Neural cell (in vitro differentiated cells): Measurements from ENCODE around the gene FEM1B. TPM values are rescaled to one million over a fixed set of nuclear protein-coding genes. Genes with fewer than 3 reads are reported as not detected.

ENCODE experiments used
- H2AFZ ChIP-seq: fragments of 200-600, 300-800 bp; sonication (generic), shearing (Covaris generic); 2 replicates; pipeline ENCODE4 v1.6.0; 2014; ENCODE audit warnings: low read depth, mild to moderate bottlenecking, antibody characterized with exemption, low read length, moderate library complexity
- H3F3A ChIP-seq: fragments of 200-600 bp; shearing (Covaris generic); 2 replicates; pipeline ENCODE4 v1.6.1; 2016; ENCODE audit warnings: mild to moderate bottlenecking, moderate library complexity, mixed read lengths, antibody characterized with exemption, low read length; ENCODE audit not compliant: insufficient read depth, poor library complexity, severe bottlenecking
- H3K27ac ChIP-seq: fragments of 200-600, 300-800 bp; sonication (generic), shearing (Covaris generic); 2 replicates; pipeline ENCODE4 v1.5.1; 2014; ENCODE audit warnings: mild to moderate bottlenecking, low read length, moderate library complexity
- H3K27me3 ChIP-seq: fragments of 300-800, 200-600 bp; sonication (generic), shearing (Covaris generic); 2 replicates; pipeline ENCODE4 v1.6.0; 2014; ENCODE audit warnings: mild to moderate bottlenecking, low read depth, low read length, moderate library complexity; ENCODE audit not compliant: insufficient read depth
- H3K36me3 ChIP-seq: fragments of 300-800, 200-600 bp; sonication (generic), shearing (Covaris generic); 2 replicates; pipeline ENCODE4 v1.5.1; 2014; ENCODE audit warnings: mild to moderate bottlenecking, antibody characterized with exemption, low read length, moderate library complexity; ENCODE audit not compliant: insufficient read depth
- H3K4me2 ChIP-seq: fragments of 300-800, 200-600 bp; sonication (generic), shearing (Covaris generic); 2 replicates; pipeline ENCODE4 v1.6.0; 2014; ENCODE audit warnings: mild to moderate bottlenecking, low read length
- H3K4me3 ChIP-seq: fragments of 300-800, 200-600 bp; sonication (generic), shearing (Covaris generic); 2 replicates; pipeline ENCODE4 v1.5.1; 2014; ENCODE audit warnings: mild to moderate bottlenecking, low read length, moderate library complexity
- H3K79me2 ChIP-seq: fragments of 200-600 bp; shearing (Covaris generic); replicated peaks from 2 replicates; pipeline ENCODE4 v1.6.0; 2014; ENCODE audit warnings: mild to moderate bottlenecking, low read length, moderate library complexity; ENCODE audit not compliant: insufficient read depth
- H3K9ac ChIP-seq: fragments of 300-800, 200-600 bp; sonication (generic), shearing (Covaris generic); 2 replicates; pipeline ENCODE4 v1.6.1; 2016; ENCODE audit warnings: mild to moderate bottlenecking, low read length, mixed read lengths
- H3K9me2 ChIP-seq: fragments of 200-600 bp; shearing (Covaris generic); 2 replicates; pipeline ENCODE4 v1.6.1; 2016; ENCODE audit warnings: mild to moderate bottlenecking, low read length, mixed read lengths; ENCODE audit not compliant: insufficient read depth
- H3K9me3 ChIP-seq: fragments of 200-600, 300-800 bp; sonication (generic), shearing (Covaris generic); 2 replicates; pipeline ENCODE4 v1.6.1; 2016; ENCODE audit warnings: mild to moderate bottlenecking, mixed run types, low read length, moderate library complexity, mixed read lengths
- H4K20me1 ChIP-seq: fragments of 200-600 bp; shearing (Covaris generic); 2 replicates; pipeline ENCODE4 v1.6.1; 2016; ENCODE audit warnings: mild to moderate bottlenecking, mixed run types; ENCODE audit not compliant: insufficient read depth
- EP300 ChIP-seq: fragments of 450-650 bp; conservative IDR thresholded peaks from 2 replicates; pipeline ENCODE4 v1.6.1; 2014; ENCODE audit warnings: antibody characterized with exemption, mild to moderate bottlenecking, moderate library complexity; ENCODE audit not compliant: poor library complexity, severe bottlenecking
- EZH2 ChIP-seq: fragments of 200-600, 300-800 bp; shearing (Covaris generic), sonication (generic); IDR thresholded peaks from 2 replicates; pipeline ENCODE4 v1.6.1; 2014; ENCODE audit warnings: antibody characterized with exemption, low read length, borderline replicate concordance, mild to moderate bottlenecking; ENCODE audit not compliant: insufficient read depth, poor library complexity, severe bottlenecking
- MXI1 ChIP-seq: fragments of 450-650 bp; conservative IDR thresholded peaks from 2 replicates; pipeline ENCODE4 v1.6.1; 2014; ENCODE audit warnings: antibody characterized with exemption, mild to moderate bottlenecking; ENCODE audit not compliant: poor library complexity, severe bottlenecking
- POLR2AphosphoS5 ChIP-seq: IDR thresholded peaks from 2 replicates; pipeline ENCODE4 v1.6.1; 2012
- RAD21 ChIP-seq: fragments of 450-650 bp; conservative IDR thresholded peaks from 2 replicates; pipeline ENCODE4 v1.6.1; 2014; ENCODE audit warnings: antibody characterized with exemption, mild to moderate bottlenecking, moderate library complexity
- REST ChIP-seq: IDR thresholded peaks from 2 replicates; pipeline ENCODE4 v1.6.1; 2012; ENCODE audit warnings: borderline replicate concordance
- SMC3 ChIP-seq: fragments of 450-650 bp; conservative IDR thresholded peaks from 2 replicates; pipeline ENCODE4 v1.6.1; 2014; ENCODE audit warnings: antibody characterized with exemption, mild to moderate bottlenecking, moderate library complexity; ENCODE audit not compliant: poor library complexity
- TAF1 ChIP-seq: IDR thresholded peaks from 2 replicates; pipeline ENCODE4 v1.6.1; 2012; ENCODE audit warnings: low read depth
- polyA plus RNA-seq: library from polyadenylated mRNA; depleted of rRNA; stranded (reverse); fragments of >200 nt; gene quantifications from 2 replicates; pipeline ENCODE4 v1.2.3, GENCODE V29; 2014
- TF ChIP-seq, protein P1 (sequence below): fragments of 450-650 bp; IDR thresholded peaks from 2 replicates; pipeline ENCODE4 v1.5.1; 2014; ENCODE audit warnings: antibody characterized with exemption, mild to moderate bottlenecking, moderate library complexity; ENCODE audit not compliant: poor library complexity, severe bottlenecking

The FEM1B gene
- polyA plus RNA-seq, 1 donor from 2014 or later = 58.0 TPM

GRCh38 chr15:68332266-68332665 is 54.7 kb downstream of the FEM1B start:
- H3K36me3 ChIP-seq = no peaks in the 10 kb centered on the region
- H3F3A ChIP-seq = no peaks in the 10 kb centered on the region
- H3K27ac ChIP-seq = no peak overlapping the region
- H3K79me2 ChIP-seq = no peaks in the 10 kb centered on the region
- no peak overlapping the region for H3K9ac ChIP-seq
- H3K4me3 ChIP-seq = no peak overlapping the region
- no peaks in the 10 kb centered on the region for H4K20me1 ChIP-seq
- H3K4me2 ChIP-seq = no peak overlapping the region
- no peaks in the 10 kb centered on the region for H3K27me3 ChIP-seq
- no peak overlapping the region for H2AFZ ChIP-seq
- H3K9me3 ChIP-seq = no peaks in the 10 kb centered on the region
- H3K9me2 ChIP-seq = no peaks in the 10 kb centered on the region
- no peak for TF ChIP-seq RAD21
- no peak for TF ChIP-seq MXI1
- no peak for TF ChIP-seq REST
- TF ChIP-seq POLR2AphosphoS5 = no peak
- TF ChIP-seq EP300 = no peak
- no peak for TF ChIP-seq SMC3
- no peak for TF ChIP-seq EZH2
- TF ChIP-seq, protein P1, sequence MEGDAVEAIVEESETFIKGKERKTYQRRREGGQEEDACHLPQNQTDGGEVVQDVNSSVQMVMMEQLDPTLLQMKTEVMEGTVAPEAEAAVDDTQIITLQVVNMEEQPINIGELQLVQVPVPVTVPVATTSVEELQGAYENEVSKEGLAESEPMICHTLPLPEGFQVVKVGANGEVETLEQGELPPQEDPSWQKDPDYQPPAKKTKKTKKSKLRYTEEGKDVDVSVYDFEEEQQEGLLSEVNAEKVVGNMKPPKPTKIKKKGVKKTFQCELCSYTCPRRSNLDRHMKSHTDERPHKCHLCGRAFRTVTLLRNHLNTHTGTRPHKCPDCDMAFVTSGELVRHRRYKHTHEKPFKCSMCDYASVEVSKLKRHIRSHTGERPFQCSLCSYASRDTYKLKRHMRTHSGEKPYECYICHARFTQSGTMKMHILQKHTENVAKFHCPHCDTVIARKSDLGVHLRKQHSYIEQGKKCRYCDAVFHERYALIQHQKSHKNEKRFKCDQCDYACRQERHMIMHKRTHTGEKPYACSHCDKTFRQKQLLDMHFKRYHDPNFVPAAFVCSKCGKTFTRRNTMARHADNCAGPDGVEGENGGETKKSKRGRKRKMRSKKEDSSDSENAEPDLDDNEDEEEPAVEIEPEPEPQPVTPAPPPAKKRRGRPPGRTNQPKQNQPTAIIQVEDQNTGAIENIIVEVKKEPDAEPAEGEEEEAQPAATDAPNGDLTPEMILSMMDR = no peak
- TF ChIP-seq TAF1 = no peak

DNA sequence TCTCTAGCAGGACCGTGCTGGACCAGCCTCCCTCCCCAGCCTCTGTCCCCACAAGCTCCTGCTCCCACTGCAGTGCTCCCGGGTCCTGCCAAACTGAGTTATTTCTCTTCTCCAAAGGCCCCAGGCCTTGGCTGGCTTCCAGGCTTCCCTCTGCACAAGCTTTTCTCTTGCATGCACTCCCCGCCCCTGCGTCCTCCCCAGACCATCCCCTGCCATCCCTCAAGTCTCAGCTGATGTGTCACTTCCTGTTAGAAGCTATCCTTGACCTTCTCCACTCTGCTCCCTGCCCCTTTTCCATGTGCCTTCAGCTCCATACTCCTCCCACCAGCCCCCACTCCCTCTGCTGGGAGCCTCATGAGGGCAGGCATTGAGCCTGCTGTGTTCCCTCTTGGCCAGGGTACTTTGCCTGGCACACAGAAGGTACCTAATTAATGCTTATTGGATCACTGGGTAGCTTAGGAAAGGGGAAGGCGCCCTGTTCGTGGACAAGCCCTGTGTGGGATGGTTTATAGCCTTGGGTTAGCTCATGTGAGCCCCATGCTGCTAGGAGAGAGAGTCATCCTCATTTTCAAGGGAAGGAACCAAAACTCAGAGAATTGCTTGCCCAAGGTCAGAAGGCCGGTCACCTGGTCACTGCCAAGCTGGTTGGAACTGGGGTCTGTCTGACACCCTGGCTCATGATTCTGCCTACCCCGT is 56.4 kb downstream of the FEM1B start:
- H3K9ac ChIP-seq = no peak overlapping the region
- H3K79me2 ChIP-seq = no peaks in the 10 kb centered on the region
- H3K9me3 ChIP-seq = no peaks in the 10 kb centered on the region
- H3K27me3 ChIP-seq = no peaks in the 10 kb centered on the region
- no peaks in the 10 kb centered on the region for H4K20me1 ChIP-seq
- H3K36me3 ChIP-seq = no peaks in the 10 kb centered on the region
- H3K4me2 ChIP-seq = no peak overlapping the region
- H2AFZ ChIP-seq = no peak overlapping the region
- H3K4me3 ChIP-seq = no peak overlapping the region
- H3K9me2 ChIP-seq = no peaks in the 10 kb centered on the region
- TF ChIP-seq REST (no peak), RAD21 (no peak), POLR2AphosphoS5 (no peak), EZH2 (no peak), TAF1 (no peak), MXI1 (no peak), SMC3 (no peak), EP300 (no peak)
- TF ChIP-seq, protein P1 = no peak
- no peaks in the 10 kb centered on the region for H3F3A ChIP-seq
- no peak overlapping the region for H3K27ac ChIP-seq
